ENCODE measurements around the gene NYNRIN.

DNA sequence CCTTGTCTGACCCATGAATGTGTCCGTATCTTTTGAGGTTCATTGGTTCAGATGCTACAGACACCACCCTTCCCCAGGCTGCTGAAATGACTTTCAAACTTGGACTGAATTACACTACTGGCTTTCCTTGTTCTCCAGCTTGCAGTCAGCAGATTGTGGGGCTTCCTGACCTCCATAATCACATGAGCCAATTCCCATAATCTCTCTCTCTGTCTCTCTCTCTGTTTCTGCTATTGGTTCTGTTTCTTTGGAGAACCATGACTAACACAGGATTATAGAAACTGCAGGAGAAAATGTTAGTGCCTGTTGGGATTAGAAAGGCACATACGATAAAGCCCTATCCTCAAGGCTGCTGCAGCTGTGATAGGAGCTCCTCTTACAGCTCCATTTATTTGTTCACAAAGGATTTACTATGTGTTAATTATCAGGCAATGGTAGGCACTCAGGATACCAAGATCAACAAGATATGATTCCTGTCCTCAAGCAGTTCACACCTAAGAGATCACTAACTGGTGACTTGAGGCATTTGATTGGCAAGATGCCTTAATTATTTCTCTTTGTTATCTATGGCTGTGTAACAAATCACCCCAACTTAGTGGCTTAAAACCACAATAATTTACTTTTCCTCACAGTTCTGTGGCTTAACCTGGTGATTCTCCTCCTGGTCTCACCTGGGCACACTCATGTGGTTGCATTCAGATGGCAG is 10.2 kb upstream of the NYNRIN start:
- TF ChIP-seq TAF1 (IDR thresholded peaks at IDR 0.05; ENCODE audit: borderline replicate concordance, low read depth, low read length) (no peak), POLR2A (IDR thresholded peaks at IDR 0.05; ENCODE audit: low read depth, low read length) (no peak)
